Jurkat, Clone E6-1 (cell line): ENCODE results near the gene PHF21A.
"Not testable (repeated sequence)": the region's sequence is repeated elsewhere in the genome, so short reads cannot be mapped to it uniquely, and the experiment has no call there.

Experiments used
- DNase-seq: peaks from one replicate; pipeline ENCODE4 v3.0.0-alpha.2; 2011; ENCODE audit warnings: low read depth, low spot score
- H3K4me3 ChIP-seq: 2 replicates; pipeline ENCODE4 v1.5.1; 2011; ENCODE audit warnings: mild to moderate bottlenecking, low read length, control low read depth, moderate library complexity

PHF21A gene

GRCh38 chr11:45900916-45901617, 220.2 kb downstream of the PHF21A start:
- H3K4me3 ChIP-seq = no peak overlapping the region
- DNase-seq = no peak

GRCh38 chr11:45900175-45900800, 221.0 kb downstream of the PHF21A start:
- H3K4me3 ChIP-seq, DNase-seq: not testable (repeated sequence)

- peak overlapping the region; percentile 42 for H3K4me3 ChIP-seq
- DNase-seq = peak; percentile 53
Measured at GRCh38 chr11:45899448-45900174, 221.6 kb downstream of the PHF21A start.

GRCh38 chr11:45899086-45899447, 222.2 kb downstream of the PHF21A start:
- DNase-seq = no peak
- no peak overlapping the region for H3K4me3 ChIP-seq

- no peak for DNase-seq
Measured at GRCh38 chr11:45897556-45897955, 223.7 kb downstream of the PHF21A start.

GRCh38 chr11:45896422-45896984, 224.8 kb downstream of the PHF21A start:
- no peak overlapping the region for H3K4me3 ChIP-seq
- no peak for DNase-seq

More at GRCh38 chr11:45897556-45897955, 223.7 kb downstream of the PHF21A start:
- no peak overlapping the region for H3K4me3 ChIP-seq

- H3K4me3 ChIP-seq = no peak overlapping the region
- no peak for DNase-seq
Measured at GRCh38 chr11:45895553-45896259, 225.5 kb downstream of the PHF21A start.

- no peak for DNase-seq
Measured at GRCh38 chr11:45894555-45895247, 226.6 kb downstream of the PHF21A start.

GRCh38 chr11:45892856-45893255, 228.4 kb downstream of the PHF21A start:
- H3K4me3 ChIP-seq = no peak overlapping the region
- DNase-seq = no peak

More at GRCh38 chr11:45894555-45895247, 226.6 kb downstream of the PHF21A start:
- no peak overlapping the region for H3K4me3 ChIP-seq

GRCh38 chr11:45890886-45891550, 230.2 kb downstream of the PHF21A start:
- H3K4me3 ChIP-seq = no peak overlapping the region
- DNase-seq = no peak

GRCh38 chr11:45889966-45890365, 231.3 kb downstream of the PHF21A start:
- DNase-seq = no peak
- no peak overlapping the region for H3K4me3 ChIP-seq

GRCh38 chr11:45889555-45889954, 231.7 kb downstream of the PHF21A start:
- H3K4me3 ChIP-seq = no peak overlapping the region
- DNase-seq = no peak

- no peak overlapping the region for H3K4me3 ChIP-seq
- DNase-seq = no peak
Measured at GRCh38 chr11:45887587-45887986, 233.7 kb downstream of the PHF21A start.

GRCh38 chr11:45886816-45887520, 234.3 kb downstream of the PHF21A start:
- no peak overlapping the region for H3K4me3 ChIP-seq
- no peak for DNase-seq

GRCh38 chr11:45885921-45886721, 235.1 kb downstream of the PHF21A start:
- H3K4me3 ChIP-seq = peak overlapping the region; percentile 30
- DNase-seq = no peak

- H3K4me3 ChIP-seq = peak within 1 kb of the TSS; percentile 30
- peak; percentile 37 for DNase-seq
Measured at GRCh38 chr11:45885274-45885920, 235.9 kb downstream of the PHF21A start, which contains the start of gene MAPK8IP1. Gene MAPK8IP1, plus strand, starts transcription at chr11:45885651. Its CDS starts 170 bp downstream, at chr11:45885821.
